Activated naive CD8-positive, alpha-beta T cell (primary cell): Measurements from ENCODE around the gene CLTC.
"Not testable (repeated sequence)": the region's sequence is repeated elsewhere in the genome, so short reads cannot be mapped to it uniquely, and the experiment has no call there.

ENCODE experiments used
- H3K27ac Mint-ChIP-seq: one replicate; pipeline ENCODE4 v1.8.0; 2021; ENCODE audit warnings: mixed read lengths
- H3K27me3 Mint-ChIP-seq: one replicate; pipeline ENCODE4 v1.8.0; 2021; ENCODE audit warnings: mixed read lengths
- H3K36me3 Mint-ChIP-seq: one replicate; pipeline ENCODE4 v1.8.0; 2021; ENCODE audit warnings: mixed read lengths
- H3K4me1 Mint-ChIP-seq: one replicate; pipeline ENCODE4 v1.8.0; 2021; ENCODE audit warnings: low read depth, mixed read lengths
- H3K4me3 Mint-ChIP-seq: one replicate; pipeline ENCODE4 v1.8.0; 2021; ENCODE audit warnings: mild to moderate bottlenecking, mixed read lengths
- H3K9me3 Mint-ChIP-seq: one replicate; pipeline ENCODE4 v1.8.0; 2021; ENCODE audit warnings: low read depth, mixed read lengths

CLTC gene

GRCh38 chr17:59643159-59644140 lies 23.8 kb downstream of the CLTC start:
- Mint-ChIP-seq H3K9me3 (no peaks in the 10 kb centered on the region), H3K4me3 (no peak overlapping the region), H3K27ac (peak overlapping the region; percentile 4), H3K36me3 (peaks cover 10% of the 10 kb centered on the region), H3K27me3 (no peaks in the 10 kb centered on the region), H3K4me1 (peaks cover 52% of the 10 kb centered on the region)

- no peak overlapping the region for H3K4me3 Mint-ChIP-seq
- peaks cover 45% of the 10 kb centered on the region for H3K4me1 Mint-ChIP-seq
- H3K9me3 Mint-ChIP-seq, result no peaks in the 10 kb centered on the region
- peaks cover 26% of the 10 kb centered on the region for H3K36me3 Mint-ChIP-seq
- no peak overlapping the region for H3K27ac Mint-ChIP-seq
- H3K27me3 Mint-ChIP-seq, result no peaks in the 10 kb centered on the region
Observed at GRCh38 chr17:59647288-59647687, 27.6 kb downstream of the CLTC start.

- H3K36me3 Mint-ChIP-seq, result peaks cover 25% of the 10 kb centered on the region
- peaks cover 28% of the 10 kb centered on the region for H3K4me1 Mint-ChIP-seq
- H3K4me3 Mint-ChIP-seq, result no peak overlapping the region
- H3K27ac Mint-ChIP-seq, result no peak overlapping the region
- no peaks in the 10 kb centered on the region for H3K27me3 Mint-ChIP-seq
- no peaks in the 10 kb centered on the region for H3K9me3 Mint-ChIP-seq
Observed at GRCh38 chr17:59649886-59650285, 30.2 kb downstream of the CLTC start.

- Mint-ChIP-seq H3K4me3 (peak overlapping the region; percentile 3), H3K4me1 (peaks cover 28% of the 10 kb centered on the region), H3K27ac (peak overlapping the region; percentile 59), H3K27me3 (no peaks in the 10 kb centered on the region), H3K36me3 (peaks cover 24% of the 10 kb centered on the region), H3K9me3 (no peaks in the 10 kb centered on the region)
Observed at GRCh38 chr17:59650642-59651041, 30.9 kb downstream of the CLTC start.

DNA sequence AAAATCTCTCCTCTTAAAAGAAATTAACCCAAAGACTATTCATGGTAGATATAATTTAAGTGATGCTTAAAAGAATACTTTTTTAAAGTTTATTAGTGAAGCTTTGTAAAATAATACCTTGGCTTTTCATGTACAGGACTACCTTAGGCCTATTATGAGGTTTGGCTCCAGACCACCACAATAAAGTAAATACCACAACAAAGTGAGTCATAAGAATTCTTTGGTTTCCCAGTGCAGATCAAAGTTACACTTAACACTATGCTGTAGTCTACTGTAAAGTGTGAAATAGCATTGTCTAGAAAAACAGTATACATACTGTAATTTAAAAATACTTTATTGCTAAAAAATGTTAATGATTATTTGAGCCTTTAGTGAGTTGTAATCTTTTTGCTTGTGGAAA lies 31.7 kb downstream of the CLTC start:
- no peaks in the 10 kb centered on the region for H3K27me3 Mint-ChIP-seq
- H3K4me3 Mint-ChIP-seq, result no peak overlapping the region
- H3K4me1 Mint-ChIP-seq, result peaks cover 27% of the 10 kb centered on the region
- H3K9me3 Mint-ChIP-seq, result no peaks in the 10 kb centered on the region
- H3K36me3 Mint-ChIP-seq, result peaks cover 26% of the 10 kb centered on the region
- H3K27ac Mint-ChIP-seq, result no peak overlapping the region

- peaks cover 26% of the 10 kb centered on the region for H3K36me3 Mint-ChIP-seq
- H3K4me3 Mint-ChIP-seq, result peak overlapping the region; percentile 36
- H3K9me3 Mint-ChIP-seq, result no peaks in the 10 kb centered on the region
- H3K27ac Mint-ChIP-seq, result no peak overlapping the region
- no peaks in the 10 kb centered on the region for H3K27me3 Mint-ChIP-seq
- H3K4me1 Mint-ChIP-seq, result peaks cover 24% of the 10 kb centered on the region
Observed at GRCh38 chr17:59652119-59652518, 32.4 kb downstream of the CLTC start.

DNA sequence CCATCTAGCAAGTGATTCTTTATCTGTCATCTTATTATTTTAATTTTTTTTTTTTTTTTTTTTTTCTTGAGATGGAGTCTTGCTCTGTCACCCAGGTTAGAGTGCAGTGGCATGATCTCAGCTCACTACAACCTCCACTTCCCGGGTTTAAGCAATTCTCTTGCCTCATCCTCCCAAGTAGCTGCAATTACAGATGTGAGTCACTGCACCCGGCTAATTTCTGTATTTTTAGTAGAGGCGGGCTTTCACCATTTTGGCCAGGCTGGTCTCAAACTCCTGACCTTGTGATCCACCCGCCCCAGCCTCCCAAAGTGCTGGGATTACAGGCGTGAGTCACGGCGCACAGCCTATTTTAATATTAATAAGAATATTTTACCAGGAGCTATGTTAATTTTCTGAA lies 36.9 kb downstream of the CLTC start:
- not testable (repeated sequence) for H3K4me1 Mint-ChIP-seq, H3K9me3 Mint-ChIP-seq, H3K27me3 Mint-ChIP-seq, H3K27ac Mint-ChIP-seq, H3K4me3 Mint-ChIP-seq
- H3K36me3 Mint-ChIP-seq, result peaks cover 14% of the 10 kb centered on the region

GRCh38 chr17:59666235-59666634 lies 46.5 kb downstream of the CLTC start:
- no peak overlapping the region for H3K4me3 Mint-ChIP-seq
- peaks cover 2% of the 10 kb centered on the region for H3K36me3 Mint-ChIP-seq
- H3K9me3 Mint-ChIP-seq, result no peaks in the 10 kb centered on the region
- peaks cover 16% of the 10 kb centered on the region for H3K4me1 Mint-ChIP-seq
- H3K27me3 Mint-ChIP-seq, result no peaks in the 10 kb centered on the region
- no peak overlapping the region for H3K27ac Mint-ChIP-seq

DNA sequence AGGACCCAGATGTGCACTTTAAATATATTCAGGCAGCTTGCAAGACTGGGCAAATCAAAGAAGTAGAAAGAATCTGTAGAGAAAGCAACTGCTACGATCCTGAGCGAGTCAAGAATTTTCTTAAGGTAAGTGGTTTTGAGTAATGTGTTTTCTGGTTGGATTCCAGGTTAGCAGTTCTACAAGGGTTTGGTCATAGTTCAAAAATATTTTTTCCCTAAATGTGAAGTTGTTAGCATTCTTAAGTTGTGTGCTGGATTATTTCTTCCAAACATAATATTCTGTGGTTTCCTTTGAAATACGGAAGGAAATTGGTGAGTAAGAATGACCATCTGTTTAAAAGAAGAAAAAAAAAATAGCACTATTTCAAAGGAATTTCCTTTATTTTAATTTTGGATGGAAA lies 49.1 kb downstream of the CLTC start:
- H3K27ac Mint-ChIP-seq, result peak overlapping the region; percentile 64
- H3K4me3 Mint-ChIP-seq, result no peak overlapping the region
- no peaks in the 10 kb centered on the region for H3K9me3 Mint-ChIP-seq
- no peaks in the 10 kb centered on the region for H3K27me3 Mint-ChIP-seq
- peaks cover 4% of the 10 kb centered on the region for H3K36me3 Mint-ChIP-seq
- H3K4me1 Mint-ChIP-seq, result peaks cover 19% of the 10 kb centered on the region

DNA sequence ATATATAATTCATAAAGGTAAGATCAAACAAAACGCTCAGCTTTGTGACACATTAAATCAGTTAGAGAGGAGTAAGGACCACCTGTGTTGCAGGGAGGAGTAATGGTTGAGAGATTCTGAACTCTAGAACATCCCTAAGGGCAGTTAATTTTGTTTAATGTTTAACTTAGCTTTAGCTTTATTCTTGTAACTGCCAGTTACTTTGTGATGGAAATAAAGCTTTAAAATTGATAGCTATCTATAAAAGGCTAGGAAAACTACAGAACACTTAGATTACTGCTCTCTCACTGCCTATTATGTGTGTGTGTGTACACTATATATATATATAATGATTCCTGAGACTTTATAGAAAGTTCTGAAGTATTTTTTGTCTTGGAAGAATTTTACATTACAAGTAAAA lies 49.7 kb downstream of the CLTC start:
- Mint-ChIP-seq H3K27ac (peak overlapping the region; percentile 82), H3K27me3 (no peaks in the 10 kb centered on the region), H3K4me1 (peaks cover 19% of the 10 kb centered on the region), H3K9me3 (no peaks in the 10 kb centered on the region), H3K36me3 (peaks cover 4% of the 10 kb centered on the region), H3K4me3 (no peak overlapping the region)

GRCh38 chr17:59669944-59670343 lies 50.2 kb downstream of the CLTC start:
- H3K4me1 Mint-ChIP-seq, result peaks cover 19% of the 10 kb centered on the region
- H3K4me3 Mint-ChIP-seq, result no peak overlapping the region
- no peaks in the 10 kb centered on the region for H3K9me3 Mint-ChIP-seq
- H3K27ac Mint-ChIP-seq, result peak overlapping the region; percentile 82
- H3K36me3 Mint-ChIP-seq, result peaks cover 4% of the 10 kb centered on the region
- H3K27me3 Mint-ChIP-seq, result no peaks in the 10 kb centered on the region

DNA sequence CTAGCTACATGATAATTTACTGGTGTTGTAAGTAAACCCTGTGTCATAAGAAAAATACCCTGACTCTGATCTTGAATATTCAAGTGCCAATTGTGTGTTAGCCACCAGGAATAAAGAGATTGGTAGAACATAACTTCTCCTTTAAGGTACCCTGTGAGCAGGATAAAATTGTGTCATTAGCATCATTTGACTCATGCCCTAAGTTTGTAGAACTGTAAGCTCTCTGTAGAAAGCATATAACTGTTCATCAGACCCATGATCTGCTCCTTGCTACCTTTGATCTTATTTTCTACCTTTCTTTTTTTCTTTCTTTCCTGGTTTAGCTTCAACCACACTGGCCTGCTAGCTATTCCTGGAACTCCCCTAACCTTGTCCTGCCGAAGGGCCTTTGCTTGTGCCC lies 51.7 kb downstream of the CLTC start:
- peaks cover 19% of the 10 kb centered on the region for H3K4me1 Mint-ChIP-seq
- H3K27ac Mint-ChIP-seq, result peak overlapping the region; percentile 62
- H3K9me3 Mint-ChIP-seq, result no peaks in the 10 kb centered on the region
- H3K36me3 Mint-ChIP-seq, result peaks cover 2% of the 10 kb centered on the region
- H3K27me3 Mint-ChIP-seq, result no peaks in the 10 kb centered on the region
- no peak overlapping the region for H3K4me3 Mint-ChIP-seq

GRCh38 chr17:59675231-59675630 lies 55.5 kb downstream of the CLTC start:
- Mint-ChIP-seq H3K27ac (peak overlapping the region; percentile 61), H3K4me1 (peaks cover 9% of the 10 kb centered on the region), H3K4me3 (no peak overlapping the region), H3K36me3 (peaks cover 2% of the 10 kb centered on the region), H3K27me3 (no peaks in the 10 kb centered on the region), H3K9me3 (no peaks in the 10 kb centered on the region)

DNA sequence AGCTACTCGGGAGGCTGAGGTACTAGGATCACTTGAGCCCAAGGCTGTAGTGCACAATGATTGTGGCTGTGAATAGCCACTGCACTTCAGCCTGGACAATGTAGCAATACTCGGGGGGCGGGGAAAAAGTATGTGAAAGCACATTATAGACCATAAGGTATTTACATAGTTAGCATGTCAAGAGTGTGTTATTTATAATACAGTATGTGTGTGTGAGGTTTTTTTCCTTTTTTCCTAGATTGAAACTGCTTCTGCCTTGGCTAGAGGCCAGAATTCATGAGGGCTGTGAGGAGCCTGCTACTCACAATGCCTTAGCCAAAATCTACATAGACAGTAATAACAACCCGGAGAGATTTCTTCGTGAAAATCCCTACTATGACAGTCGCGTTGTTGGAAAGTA lies 57.0 kb downstream of the CLTC start:
- Mint-ChIP-seq H3K36me3 (peaks cover 2% of the 10 kb centered on the region), H3K27ac (no peak overlapping the region), H3K27me3 (no peaks in the 10 kb centered on the region), H3K4me1 (peaks cover 1% of the 10 kb centered on the region), H3K4me3 (no peak overlapping the region), H3K9me3 (no peaks in the 10 kb centered on the region)

GRCh38 chr17:59678918-59679317 lies 59.2 kb downstream of the CLTC start:
- Mint-ChIP-seq H3K9me3 (no peaks in the 10 kb centered on the region), H3K27ac (no peak overlapping the region), H3K27me3 (no peaks in the 10 kb centered on the region), H3K4me3 (no peak overlapping the region), H3K4me1 (no peaks in the 10 kb centered on the region), H3K36me3 (peaks cover 3% of the 10 kb centered on the region)

DNA sequence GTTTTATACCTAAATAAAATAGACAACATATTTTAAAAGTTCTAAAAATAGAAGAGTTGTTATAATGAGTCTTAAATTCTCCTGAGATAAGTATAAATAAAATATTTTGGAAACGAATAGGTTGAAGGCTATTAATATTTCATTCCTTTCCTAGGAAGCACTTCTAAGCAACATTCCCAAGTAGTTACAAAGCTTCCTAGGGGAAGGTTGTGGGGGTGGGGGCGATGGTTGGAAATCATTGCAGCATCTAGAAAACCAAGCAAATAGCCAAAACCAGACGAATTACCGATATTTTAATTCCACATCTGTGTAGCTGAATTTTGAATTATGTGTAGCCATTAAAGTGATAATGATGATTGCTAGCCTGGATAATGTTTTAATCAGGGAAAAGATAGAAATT lies 60.6 kb downstream of the CLTC start:
- Mint-ChIP-seq H3K4me1 (peaks cover 1% of the 10 kb centered on the region), H3K36me3 (peaks cover 3% of the 10 kb centered on the region), H3K9me3 (no peaks in the 10 kb centered on the region), H3K27me3 (no peaks in the 10 kb centered on the region), H3K27ac (no peak overlapping the region), H3K4me3 (no peak overlapping the region)
